Neuronal stem cell (in vitro differentiated cells): ENCODE data around the gene MRPS2.

Experiments
- DNase-seq: peaks from one replicate; pipeline ENCODE4 v3.0.0-alpha.2; 2013; ENCODE audit warnings: low spot score
- H2AFZ ChIP-seq: one replicate; pipeline ENCODE4 v1.6.1; 2013; ENCODE audit warnings: mild to moderate bottlenecking, low read length, inconsistent platforms
- H2AK5ac ChIP-seq: 2 replicates; pipeline ENCODE4 v1.6.1; 2013; ENCODE audit warnings: low read depth, mild to moderate bottlenecking, inconsistent platforms, low read length, moderate library complexity, mixed read lengths
- H2BK120ac ChIP-seq: 2 replicates; pipeline ENCODE4 v1.6.1; 2013; ENCODE audit warnings: low read depth, mild to moderate bottlenecking, inconsistent platforms, low read length, moderate library complexity, mixed read lengths
- H2BK12ac ChIP-seq: one replicate; pipeline ENCODE4 v1.6.1; 2013; ENCODE audit warnings: low read length, inconsistent platforms
- H2BK15ac ChIP-seq: 2 replicates; pipeline ENCODE4 v1.6.1; 2013; ENCODE audit warnings: mild to moderate bottlenecking, low read length, inconsistent platforms, mixed read lengths
- H2BK5ac ChIP-seq: one replicate; pipeline ENCODE4 v1.6.1; 2013; ENCODE audit warnings: inconsistent platforms, mild to moderate bottlenecking, low read length, moderate library complexity
- H3K14ac ChIP-seq: one replicate; pipeline ENCODE4 v1.6.1; 2013; ENCODE audit warnings: low read length, inconsistent platforms
- H3K18ac ChIP-seq: 2 replicates; pipeline ENCODE4 v1.6.1; 2013; ENCODE audit warnings: low read length, inconsistent platforms
- H3K23ac ChIP-seq: 2 replicates; pipeline ENCODE4 v1.6.1; 2013; ENCODE audit warnings: low read depth, mild to moderate bottlenecking, mixed read lengths, low read length, inconsistent platforms; ENCODE audit not compliant: poor library complexity
- H3K27ac ChIP-seq: replicated peaks from 3 replicates; pipeline ENCODE4 v1.5.1; 2013; ENCODE audit warnings: low read length, inconsistent platforms
- H3K27me3 ChIP-seq, 3 experiments: 2 replicates each; pipeline ENCODE4 v1.6.1; 2013; ENCODE audit warnings: low read length in 3 of 3, mild to moderate bottlenecking in 2 of 3, inconsistent platforms in 1 of 3, low read depth in 1 of 3, mixed read lengths in 1 of 3, moderate library complexity in 1 of 3; ENCODE audit not compliant: control insufficient read depth in 3 of 3, insufficient read depth in 3 of 3
- H3K36me3 ChIP-seq, 2 donors: replicated peaks in 1 of 2; 2 replicates each; pipeline ENCODE4 v1.6.1; 2013; ENCODE audit warnings: low read length in 2 of 2; ENCODE audit not compliant: control insufficient read depth in 2 of 2, insufficient read depth in 2 of 2
- H3K4ac ChIP-seq: 2 replicates; pipeline ENCODE4 v1.6.1; 2013; ENCODE audit warnings: inconsistent platforms, mild to moderate bottlenecking, low read length, moderate library complexity
- H3K4me1 ChIP-seq, 2 donors: 1 replicate in 1 of 2; 2 replicates in 1 of 2; pipeline ENCODE4 v1.6.1; 2013; ENCODE audit warnings: low read length in 2 of 2, low read depth in 1 of 2; ENCODE audit not compliant: control insufficient read depth in 2 of 2, insufficient read depth in 1 of 2
- H3K4me2 ChIP-seq: one replicate; pipeline ENCODE4 v1.6.1; 2013; ENCODE audit warnings: mild to moderate bottlenecking, low read length, inconsistent platforms; ENCODE audit not compliant: insufficient read depth, poor library complexity, severe bottlenecking
- H3K4me3 ChIP-seq, 2 donors: 2 replicates each; pipeline ENCODE4 v1.5.1; 2013; ENCODE audit warnings: low read length in 2 of 2, mild to moderate bottlenecking in 2 of 2, inconsistent platforms in 1 of 2, moderate library complexity in 1 of 2
- H3K79me1 ChIP-seq: one replicate; pipeline ENCODE4 v1.6.1; 2013; ENCODE audit warnings: low read depth, mild to moderate bottlenecking, inconsistent platforms, low read length, moderate library complexity
- H3K9ac ChIP-seq: one replicate; pipeline ENCODE4 v1.6.1; 2013; ENCODE audit warnings: mild to moderate bottlenecking, low read depth, low read length, inconsistent platforms; ENCODE audit not compliant: poor library complexity
- H3K9me3 ChIP-seq, 2 donors: replicated peaks in 1 of 2; 2 replicates each; pipeline versions ENCODE3 to v1.6.1; 2013; ENCODE audit warnings: low read length in 2 of 2, mild to moderate bottlenecking in 2 of 2, inconsistent platforms in 1 of 2, low read depth in 1 of 2, mixed read lengths in 1 of 2, moderate library complexity in 1 of 2; ENCODE audit not compliant: control insufficient read depth in 2 of 2, insufficient read depth in 1 of 2
- H4K8ac ChIP-seq: one replicate; pipeline ENCODE4 v1.6.1; 2013; ENCODE audit warnings: low read depth, mild to moderate bottlenecking, inconsistent platforms, low read length, moderate library complexity
- H4K91ac ChIP-seq: one replicate; pipeline ENCODE4 v1.6.1; 2013; ENCODE audit warnings: low read length, low read depth, mild to moderate bottlenecking, inconsistent platforms; ENCODE audit not compliant: poor library complexity
- WGBS, 2 donors: extraction: QIAGEN DNeasy Blood & Tissue Kit; methylation state at CpG; one replicate each; pipeline ENCODE4 v1.1.7; 2013; ENCODE audit warnings: missing lambda C conversion rate in 2 of 2, mixed read lengths in 1 of 2; ENCODE audit not compliant: insufficient read length in 2 of 2, insufficient replicate concordance in 1 of 2; ENCODE audit errors: extremely low coverage in 2 of 2; 5-methylcytosine and 5-hydroxymethylcytosine counted together

Gene MRPS2

DNA sequence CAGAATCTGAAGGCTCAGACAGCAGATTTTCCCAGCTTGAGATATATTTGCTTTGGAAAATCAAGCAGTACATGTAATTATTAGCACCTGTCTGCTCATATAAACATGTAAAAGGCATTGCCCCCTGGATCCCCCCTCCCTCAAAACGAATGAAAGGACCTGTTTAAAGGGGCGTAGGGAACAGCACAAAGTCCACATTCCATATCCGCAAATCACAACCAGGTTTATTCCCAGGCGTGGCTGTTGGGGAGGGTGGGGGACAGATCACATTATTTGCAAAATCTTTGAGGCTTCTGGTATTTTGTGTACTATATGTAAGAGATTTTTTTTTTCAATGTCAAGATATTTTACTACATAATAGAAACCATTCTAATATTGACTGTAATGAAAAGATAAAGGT lies 8.7 kb upstream of the MRPS2 start:
- Histone ChIP-seq H2BK5ac (no peak overlapping the region), H3K23ac (no peak overlapping the region), H3K4me2 (no peak overlapping the region), H3K27me3 (no peaks in the 10 kb centered on the region), H4K8ac (no peak overlapping the region), H3K14ac (no peak overlapping the region), H3K4me3 (no peak overlapping the region), H3K9me3 (no peaks in the 10 kb centered on the region), H3K18ac (no peak overlapping the region), H2BK12ac (no peak overlapping the region), H2AFZ (no peak overlapping the region), H2AK5ac (no peak overlapping the region), H3K79me1 (no peaks in the 10 kb centered on the region), H2BK120ac (no peak overlapping the region), H4K91ac (no peak overlapping the region), H3K9ac (no peak overlapping the region), H3K4ac (no peak overlapping the region), H2BK15ac (no peak overlapping the region), H3K27ac (no peak overlapping the region), H3K4me1 (no peaks in the 10 kb centered on the region), H3K36me3 (peaks cover 19 to 29% of the 10 kb centered on the region in 2 donors)
- DNase-seq: no peak
- WGBS, 2 donors: no CpG with 5 or more reads among the region's 4 CpGs

DNA sequence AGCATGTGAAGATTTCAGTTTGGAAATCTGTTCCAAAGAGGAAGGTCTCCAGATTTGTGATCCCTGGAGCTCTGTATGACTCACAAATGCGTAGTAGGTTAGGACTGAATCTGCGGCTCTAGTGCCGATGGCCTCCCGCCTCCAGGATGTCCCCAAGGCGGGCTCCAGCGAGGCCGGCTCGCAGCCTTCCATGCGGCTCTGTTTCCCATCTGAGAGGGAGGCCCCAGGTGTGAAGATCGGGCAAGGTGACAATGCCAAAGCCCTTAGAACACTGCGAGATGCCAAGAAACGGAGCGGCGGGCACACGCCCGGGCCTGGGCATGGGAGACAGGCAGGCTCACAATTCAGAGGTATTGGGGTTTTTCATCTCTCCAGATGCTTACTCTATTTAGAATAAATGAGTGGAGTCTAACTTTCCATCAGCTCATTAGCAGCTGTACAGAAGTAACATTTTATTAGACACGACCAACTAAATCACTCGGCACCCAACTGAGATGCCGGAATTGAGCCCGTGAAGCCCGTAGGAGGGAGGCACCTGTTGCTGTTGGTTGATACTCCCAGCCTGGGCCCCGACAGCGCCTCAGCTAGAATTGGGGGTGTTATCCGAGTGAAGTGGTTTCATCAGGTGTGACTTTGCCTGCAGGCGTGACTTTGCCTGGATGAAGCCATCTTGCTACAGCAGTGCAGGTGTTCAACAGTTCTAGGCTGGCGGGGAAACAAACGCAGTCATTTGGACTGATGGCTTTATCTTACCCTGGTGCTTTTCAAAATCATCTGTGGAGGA lies 7.4 kb upstream of the MRPS2 start:
- no peak overlapping the region for H2BK120ac ChIP-seq
- no peak overlapping the region for H3K4ac ChIP-seq
- no peak overlapping the region for H3K9ac ChIP-seq
- no peaks in the 10 kb centered on the region for H3K79me1 ChIP-seq
- H3K23ac ChIP-seq: no peak overlapping the region
- peaks cover 11 to 16% of the 10 kb centered on the region in 2 donors for H3K36me3 ChIP-seq
- H3K14ac ChIP-seq: no peak overlapping the region
- H3K27ac ChIP-seq: no peak overlapping the region
- H3K18ac ChIP-seq: no peak overlapping the region
- no peak overlapping the region for H4K8ac ChIP-seq
- H4K91ac ChIP-seq: no peak overlapping the region
- no CpG with 5 or more reads among the region's 27 CpGs for WGBS, 2 donors
- no peak overlapping the region for H2BK5ac ChIP-seq
- no peak overlapping the region for H3K4me2 ChIP-seq
- H2AFZ ChIP-seq: no peak overlapping the region
- H3K4me3 ChIP-seq: peak overlapping the region in 1 of 2 donors; percentile 30
- H2BK15ac ChIP-seq: no peak overlapping the region
- H3K4me1 ChIP-seq: no peaks in the 10 kb centered on the region
- H2BK12ac ChIP-seq: no peak overlapping the region
- no peak for DNase-seq
- no peaks in the 10 kb centered on the region for H3K9me3 ChIP-seq
- no peak overlapping the region for H2AK5ac ChIP-seq
- H3K27me3 ChIP-seq: no peaks in the 10 kb centered on the region

DNA sequence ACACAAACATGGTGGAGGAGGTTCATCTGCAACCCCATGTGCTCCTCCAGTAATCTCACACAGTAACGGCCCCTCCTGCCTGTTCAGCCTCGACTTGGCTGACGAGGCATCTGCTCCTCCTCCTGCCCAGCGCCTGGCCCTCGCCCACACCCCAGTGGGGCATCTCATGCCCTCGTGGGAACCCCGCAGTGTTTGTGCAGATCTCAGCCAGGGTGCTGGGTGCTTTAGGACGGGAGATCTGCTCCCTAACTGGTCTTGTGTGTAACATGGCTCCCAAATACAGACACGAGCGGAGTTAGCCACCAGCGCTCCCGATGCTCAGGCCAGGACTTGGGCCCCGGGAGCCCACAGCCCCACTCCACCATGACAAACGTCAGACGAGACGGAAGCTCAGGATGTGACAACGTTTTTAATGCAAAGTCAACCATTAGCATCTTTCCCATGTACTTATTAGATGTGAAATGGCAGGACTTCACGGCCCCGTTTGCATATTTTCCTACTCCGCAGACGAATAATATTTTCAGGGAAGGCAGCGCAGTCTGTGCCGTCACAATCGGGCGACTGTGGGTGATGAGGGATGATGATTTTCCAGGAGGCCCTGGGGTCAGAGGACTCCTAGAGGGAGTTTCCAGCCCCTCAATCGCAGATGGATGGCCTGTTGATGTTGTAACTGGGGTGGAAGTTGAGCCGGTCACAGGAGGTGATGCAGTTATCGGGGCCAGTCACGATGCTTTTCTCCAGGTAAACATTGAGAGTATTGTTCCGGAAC lies 5.5 kb upstream of the MRPS2 start:
- H3K36me3 ChIP-seq: peaks cover 4 to 9% of the 10 kb centered on the region in 2 donors
- H3K4me1 ChIP-seq: peaks cover 0 to 2% of the 10 kb centered on the region in 2 donors
- H3K4ac ChIP-seq: no peak overlapping the region
- no peak overlapping the region for H3K4me2 ChIP-seq
- peak overlapping the region; percentile 51 for H3K9ac ChIP-seq
- no peak for DNase-seq
- H2BK15ac ChIP-seq: no peak overlapping the region
- no peak overlapping the region for H3K14ac ChIP-seq
- no peak overlapping the region for H2AK5ac ChIP-seq
- H3K4me3 ChIP-seq: peak overlapping the region in 1 of 2 donors; percentile 58
- no peak overlapping the region for H3K27ac ChIP-seq
- H3K79me1 ChIP-seq: no peaks in the 10 kb centered on the region
- no peak overlapping the region for H4K8ac ChIP-seq
- peak overlapping the region; percentile 75 for H2BK12ac ChIP-seq
- no peaks in the 10 kb centered on the region for H3K9me3 ChIP-seq
- H2BK5ac ChIP-seq: no peak overlapping the region
- H2BK120ac ChIP-seq: no peak overlapping the region
- H4K91ac ChIP-seq: no peak overlapping the region
- H3K23ac ChIP-seq: peak overlapping the region; percentile 18
- no peak overlapping the region for H3K18ac ChIP-seq
- H2AFZ ChIP-seq: no peak overlapping the region
- no peaks in the 10 kb centered on the region for H3K27me3 ChIP-seq
- no CpG with 5 or more reads among the region's 30 CpGs for WGBS, 2 donors
